CD4-positive, alpha-beta T cell (primary cell): ENCODE measurements around the gene SEMA3D. TPM values are rescaled to one million over a fixed set of nuclear protein-coding genes. Genes with fewer than 3 reads are reported as not detected.

Experiments used
- ATAC-seq: fragments of 200-7000 bp; cut with Tn5 transposase; one replicate; pipeline ENCODE4 v1.10.0; 2022; ENCODE audit warnings: mild to moderate bottlenecking; ENCODE audit not compliant: poor library complexity
- CTCF ChIA-PET: fragments of 350-600 bp; sonication (Branson Sonifier 250); formaldehyde crosslinking; loops from one replicate; lab custom pipeline; 2021; ENCODE audit warnings: antibody characterized with exemption, inconsistent platforms; lab: Charles Lee
- POLR2A ChIA-PET: fragments of 350-600 bp; sonication (Branson Sonifier 250); formaldehyde crosslinking; loops from one replicate; lab custom pipeline; 2021; ENCODE audit warnings: antibody characterized with exemption, inconsistent platforms; lab: Charles Lee
- DNase-seq, 14 experiments: peaks; one replicate each; pipeline ENCODE4 v3.0.0-alpha.2; 2013 to 2020; ENCODE audit warnings: mixed read lengths in 2 of 14
- H3K27ac ChIP-seq, 2 donors: one replicate each; pipeline versions ENCODE4 v1.5.1 to v1.7.0; 2013; ENCODE audit warnings: low read length in 2 of 2, low read depth in 1 of 2, mild to moderate bottlenecking in 1 of 2
- H3K27me3 ChIP-seq, 2 experiments: 1 replicate in 1 of 2; 2 replicates in 1 of 2; pipeline versions ENCODE4 v1.6.1 to v1.7.0; 2013; ENCODE audit warnings: low read length in 2 of 2, control low read depth in 1 of 2, mild to moderate bottlenecking in 1 of 2, moderate library complexity in 1 of 2; ENCODE audit not compliant: insufficient read depth in 2 of 2, control insufficient read depth in 1 of 2
- H3K36me3 ChIP-seq: one replicate; pipeline ENCODE4 v1.6.1; 2013; ENCODE audit warnings: low read length, control low read depth; ENCODE audit not compliant: insufficient read depth
- H3K4me1 ChIP-seq: one replicate; pipeline ENCODE4 v1.6.1; 2013; ENCODE audit warnings: low read length, control low read depth; ENCODE audit not compliant: insufficient read depth
- H3K4me3 ChIP-seq: one replicate; pipeline ENCODE4 v1.5.1; 2013; ENCODE audit warnings: mild to moderate bottlenecking, low read length, moderate library complexity
- H3K9me3 ChIP-seq, 2 experiments: 1 replicate in 1 of 2; 2 replicates in 1 of 2; pipeline versions ENCODE4 v1.6.1 to v1.7.0; 2013; ENCODE audit warnings: low read length in 2 of 2, mild to moderate bottlenecking in 2 of 2, control low read depth in 1 of 2, moderate library complexity in 1 of 2; ENCODE audit not compliant: control insufficient read depth in 1 of 2, insufficient read depth in 1 of 2
- H3K27ac Mint-ChIP-seq: one replicate; pipeline ENCODE4 v1.8.0; 2020; ENCODE audit warnings: mixed read lengths
- H3K27me3 Mint-ChIP-seq: one replicate; pipeline ENCODE4 v1.8.0; 2021; ENCODE audit warnings: mixed read lengths
- H3K36me3 Mint-ChIP-seq: one replicate; pipeline ENCODE4 v1.8.0; 2021; ENCODE audit warnings: low read depth, mixed read lengths
- H3K4me1 Mint-ChIP-seq: one replicate; pipeline ENCODE4 v1.8.0; 2021; ENCODE audit warnings: low read depth, mixed read lengths
- H3K4me3 Mint-ChIP-seq: one replicate; pipeline ENCODE4 v1.8.0; 2020; ENCODE audit warnings: mild to moderate bottlenecking, mixed read lengths
- H3K9me3 Mint-ChIP-seq: one replicate; pipeline ENCODE4 v1.8.0; 2020; ENCODE audit warnings: mixed read lengths
- CTCF ChIP-seq: fragments of 200-600 bp; IDR thresholded peaks from one replicate; pipeline ENCODE4 v1.8.0; 2022; ENCODE audit warnings: antibody characterized with exemption, mild to moderate bottlenecking
- intact Hi-C, 2 experiments: fragments of 100-400 bp; cut with DNase I in 1 of 2; cut with micrococcal nuclease in 1 of 2; formaldehyde crosslinking; loops; one replicate each; pipeline versions ENCODE4 v1.15.1 to v1.9.0; 2023 to 2025; cut with DNase I, micrococcal nuclease
- total RNA-seq, 174 experiments: library from RNA in 2 of 174; stranded (reverse) in 2 of 174; gene quantifications; one replicate each; pipeline ENCODE4 v1.2.3 and lab custom pipeline; 2021 to 2026

SEMA3D gene
- total RNA-seq, 2 experiments from 2014 or later = not detected

DNA sequence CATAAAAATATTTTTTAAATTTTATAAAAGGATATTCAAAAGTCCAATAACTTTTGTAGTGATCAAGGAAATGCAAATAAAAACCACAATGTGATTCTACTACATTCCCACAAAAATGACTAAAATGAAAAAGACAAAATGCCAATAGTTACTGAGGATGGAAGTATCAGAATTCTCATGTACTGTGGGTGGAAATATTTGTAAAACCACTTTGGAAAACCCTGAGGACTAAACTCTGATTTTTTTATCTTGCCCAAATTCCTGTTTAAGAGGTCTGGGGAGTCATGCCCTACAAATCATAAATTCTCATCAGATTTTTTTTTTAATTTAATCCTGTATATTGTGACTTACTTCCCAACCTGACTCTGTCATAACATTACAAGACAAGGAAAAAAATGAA lies 9.8 kb upstream of the SEMA3D start:
- no peak for ATAC-seq
- H3K27ac ChIP-seq = no peak overlapping the region
- no peak for TF ChIP-seq CTCF
- Mint-ChIP-seq H3K36me3 (no peaks in the 10 kb centered on the region), H3K4me3 (no peak overlapping the region), H3K4me1 (no peaks in the 10 kb centered on the region), H3K9me3 (peaks cover 4% of the 10 kb centered on the region), H3K27me3 (no peaks in the 10 kb centered on the region), H3K27ac (no peak overlapping the region)
- no peaks in the 10 kb centered on the region for H3K4me1 ChIP-seq
- CTCF ChIA-PET = no interaction called here
- intact Hi-C loops = no loop called here
- H3K36me3 ChIP-seq = no peaks in the 10 kb centered on the region
- H3K27me3 ChIP-seq = no peaks in the 10 kb centered on the region
- H3K4me3 ChIP-seq = no peak overlapping the region
- POLR2A ChIA-PET = no interaction called here
- no peak for DNase-seq
- peaks cover 0 to 3% of the 10 kb centered on the region in 2 experiments for H3K9me3 ChIP-seq

DNA sequence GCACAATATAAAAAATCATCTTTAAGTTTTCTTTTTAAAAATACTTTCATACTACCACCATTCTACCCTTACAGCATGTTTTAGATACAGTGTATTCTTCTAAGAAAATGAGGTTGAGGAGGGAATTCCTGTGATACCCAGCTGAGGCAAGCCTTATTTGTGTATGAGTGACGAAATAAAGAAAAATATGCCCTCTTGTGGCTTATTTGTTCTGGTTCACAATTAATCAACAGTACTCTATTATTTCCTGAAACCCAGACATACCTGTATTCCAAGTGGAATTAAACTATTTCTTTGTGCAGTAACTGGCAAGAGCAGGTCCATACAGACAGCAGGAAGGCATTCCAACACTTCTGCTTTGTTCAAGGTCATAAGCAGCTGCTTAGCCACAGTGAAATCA lies 4.5 kb upstream of the SEMA3D start:
- no peak overlapping the region for H3K27ac Mint-ChIP-seq
- Histone ChIP-seq H3K4me1 (no peaks in the 10 kb centered on the region), H3K27me3 (peaks cover 3% of the 10 kb centered on the region in 2 experiments), H3K27ac (no peak overlapping the region), H3K9me3 (peaks cover 0 to 8% of the 10 kb centered on the region in 2 experiments), H3K4me3 (no peak overlapping the region), H3K36me3 (no peaks in the 10 kb centered on the region)
- no peak for TF ChIP-seq CTCF
- peaks cover 4% of the 10 kb centered on the region for H3K9me3 Mint-ChIP-seq
- ATAC-seq (no peak), DNase-seq (no peak)
- CTCF ChIA-PET = interaction anchor here (1.4 kb wide), 1 partner anchor 10 kb away, joined by 3 read pairs; no protein-coding TSS in a partner anchor
- no peaks in the 10 kb centered on the region for H3K4me1 Mint-ChIP-seq
- no peak overlapping the region for H3K4me3 Mint-ChIP-seq
- intact Hi-C loops = no loop called here
- POLR2A ChIA-PET = no interaction called here
- H3K27me3 Mint-ChIP-seq = peaks cover 16% of the 10 kb centered on the region
- no peaks in the 10 kb centered on the region for H3K36me3 Mint-ChIP-seq

- TF ChIP-seq CTCF = no peak
- no peaks in the 10 kb centered on the region for H3K36me3 Mint-ChIP-seq
- ChIA-PET CTCF (no interaction called here), POLR2A (no interaction called here)
- Histone ChIP-seq H3K9me3 (peaks cover 0 to 26% of the 10 kb centered on the region in 2 experiments), H3K27me3 (peaks cover 12 to 14% of the 10 kb centered on the region in 2 experiments), H3K4me3 (no peak overlapping the region), H3K27ac (no peak overlapping the region), H3K36me3 (no peaks in the 10 kb centered on the region), H3K4me1 (no peaks in the 10 kb centered on the region)
- intact Hi-C loops = no loop called here
- H3K4me1 Mint-ChIP-seq = no peaks in the 10 kb centered on the region
- H3K9me3 Mint-ChIP-seq = peaks cover 3% of the 10 kb centered on the region
- no peak overlapping the region for H3K4me3 Mint-ChIP-seq
- ATAC-seq = no peak
- H3K27ac Mint-ChIP-seq = no peak overlapping the region
- peaks cover 31% of the 10 kb centered on the region for H3K27me3 Mint-ChIP-seq
- no peak for DNase-seq
Observed at GRCh38 chr7:85186083-85186520, 754 bp downstream of the SEMA3D start.
